HG03175 (cell line): ENCODE results near the gene PCSK5.
A peak's percentile ranks its signal among the peaks of the same experiment; 100 is the strongest.
"Not testable (repeated sequence)": the region's sequence is repeated elsewhere in the genome, so short reads cannot be mapped to it uniquely, and the experiment has no call there.

Experiments used
- ATAC-seq: cut with Tn5 transposase; IDR thresholded peaks from one replicate; pipeline ENCODE4 v1.9.1; 2021; ENCODE audit warnings: mild to moderate bottlenecking, moderate library complexity; ENCODE audit not compliant: unreplicated experiment

The PCSK5 gene

GRCh38 chr9:75890472-75891276, at the start of gene PCSK5:
Gene PCSK5, plus strand, starts transcription at chr9:75890673. Its CDS starts 509 bp downstream, at chr9:75891182.
- ATAC-seq: peak; percentile 86

- no peak for ATAC-seq
Measured at GRCh38 chr9:75844321-75844720, 46.2 kb upstream of the PCSK5 start.

GRCh38 chr9:75845806-75846205, 44.7 kb upstream of the PCSK5 start:
- no peak for ATAC-seq

DNA sequence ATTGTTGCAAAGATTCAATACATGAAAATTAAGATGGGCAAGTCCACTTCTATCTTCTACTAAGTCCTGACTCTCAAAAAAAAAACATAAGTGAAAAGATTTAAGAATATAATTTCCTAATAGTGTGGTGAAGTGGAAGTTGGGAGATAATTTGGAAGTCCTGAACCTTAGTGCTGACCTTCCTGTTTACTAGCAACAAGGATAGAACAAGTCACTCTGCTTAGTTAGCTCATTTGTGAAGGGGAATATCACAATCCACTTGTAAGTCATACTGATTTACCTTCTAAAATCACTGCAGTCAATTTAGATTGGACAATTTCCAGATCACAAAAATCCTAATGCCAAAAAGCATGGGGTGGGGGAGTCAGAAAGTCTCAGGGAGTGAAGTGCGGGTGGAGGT, 43.4 kb upstream of the PCSK5 start:
- ATAC-seq: no peak

DNA sequence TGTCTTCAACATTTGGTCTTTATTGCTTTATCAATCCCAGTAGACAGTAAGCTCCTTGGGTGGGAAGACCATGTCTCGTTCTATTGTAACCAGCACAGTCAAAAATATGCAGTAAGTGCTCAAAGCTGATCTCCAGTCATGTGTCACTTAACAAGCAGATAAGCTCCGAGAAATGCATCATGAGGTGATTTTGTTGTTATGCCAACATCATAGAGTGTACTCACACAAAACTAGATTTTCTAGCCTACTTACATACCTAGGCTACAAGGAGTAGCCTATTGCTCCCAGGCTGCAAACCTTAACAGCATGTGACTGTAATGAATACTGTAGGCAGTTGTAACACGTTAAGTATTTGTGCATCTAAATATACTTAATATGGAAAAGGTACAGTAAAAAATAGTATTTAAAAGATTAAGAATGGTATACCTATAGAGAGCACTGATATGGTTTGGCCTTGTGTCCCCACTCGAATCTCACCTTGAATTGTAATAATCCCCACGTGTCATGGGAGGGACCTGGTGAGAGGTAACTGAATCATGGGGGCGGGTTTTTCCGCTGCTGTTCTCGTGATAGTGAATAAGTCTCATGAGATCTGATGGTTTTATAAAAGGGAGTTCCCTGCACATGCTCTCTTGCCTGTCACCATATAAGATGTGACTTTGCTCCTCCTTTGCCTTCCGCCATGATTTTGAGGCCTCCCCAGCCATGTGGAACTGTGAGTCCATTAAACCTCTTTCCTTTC, 39.8 kb upstream of the PCSK5 start:
- no peak for ATAC-seq

- no peak for ATAC-seq
Measured at GRCh38 chr9:75851917-75852316, 38.6 kb upstream of the PCSK5 start.

DNA sequence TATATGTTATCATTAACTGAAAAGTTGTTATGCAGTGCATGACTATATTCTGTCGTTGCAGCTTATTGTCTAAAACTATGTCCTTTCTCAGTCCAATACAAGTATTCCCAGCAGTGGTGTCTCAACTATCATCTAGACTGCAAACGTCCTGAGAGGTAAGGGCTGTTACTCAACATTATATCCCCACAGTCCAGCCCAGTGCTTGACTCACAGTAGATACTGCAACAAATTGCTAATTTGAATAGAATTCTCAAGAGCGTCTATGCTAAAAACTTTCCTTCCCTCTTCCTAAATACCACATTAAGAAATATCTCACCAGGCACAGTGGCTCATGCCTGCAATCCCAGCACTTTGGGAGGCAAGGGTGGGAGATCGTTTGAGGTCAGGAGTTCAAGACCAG, 37.7 kb upstream of the PCSK5 start:
- no peak for ATAC-seq

DNA sequence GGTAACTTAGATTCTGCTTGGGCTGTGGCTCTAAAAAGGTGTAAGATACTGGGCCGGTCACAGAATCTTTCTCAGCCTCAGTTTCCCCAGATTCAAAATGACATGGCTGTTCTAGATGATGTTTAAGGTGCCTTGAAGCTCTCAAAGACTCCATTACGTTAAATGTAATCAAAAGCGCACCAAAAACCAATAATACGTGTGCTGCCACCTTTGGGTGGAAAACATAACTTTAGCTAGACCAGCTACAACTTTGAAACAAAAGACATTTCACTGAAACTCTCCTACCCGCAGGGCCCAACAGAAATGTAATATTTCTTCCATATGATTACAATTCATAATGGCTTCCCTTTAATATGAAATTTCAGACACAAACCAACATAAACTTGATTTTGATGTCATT, 35.0 kb upstream of the PCSK5 start:
- no peak for ATAC-seq

GRCh38 chr9:75858497-75859092, 31.9 kb upstream of the PCSK5 start:
- ATAC-seq: no peak

DNA sequence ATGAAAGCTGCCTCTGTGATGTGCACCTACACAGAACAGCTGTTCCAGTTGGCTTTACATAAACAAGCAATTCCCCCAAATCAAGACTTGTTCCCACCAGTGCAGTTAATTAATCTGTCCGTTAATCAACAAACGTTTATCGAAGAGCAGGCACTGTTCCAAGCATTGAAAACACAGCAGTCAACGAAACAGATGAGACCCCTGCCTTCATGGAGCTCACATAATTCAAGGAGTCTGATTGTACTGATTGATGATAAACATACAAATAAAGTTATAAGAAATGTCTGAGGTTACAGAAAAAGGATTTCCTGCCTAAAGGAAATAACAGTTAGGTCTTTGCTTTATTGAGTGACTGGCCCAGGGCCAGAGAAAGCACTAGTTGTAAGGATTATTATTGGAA, 26.2 kb upstream of the PCSK5 start:
- no peak for ATAC-seq

- peak; percentile 70 for ATAC-seq
Measured at GRCh38 chr9:75866273-75866871, 24.1 kb upstream of the PCSK5 start.

GRCh38 chr9:75868526-75868925, 21.9 kb upstream of the PCSK5 start:
- not testable (repeated sequence) for ATAC-seq

GRCh38 chr9:75869236-75869635, 21.2 kb upstream of the PCSK5 start:
- no peak for ATAC-seq

- ATAC-seq: no peak
Measured at GRCh38 chr9:75870450-75870849, 20.0 kb upstream of the PCSK5 start.

- no peak for ATAC-seq
Measured at GRCh38 chr9:75871624-75872023, 18.8 kb upstream of the PCSK5 start.

- no peak for ATAC-seq
Measured at GRCh38 chr9:75873712-75874111, 16.8 kb upstream of the PCSK5 start.

DNA sequence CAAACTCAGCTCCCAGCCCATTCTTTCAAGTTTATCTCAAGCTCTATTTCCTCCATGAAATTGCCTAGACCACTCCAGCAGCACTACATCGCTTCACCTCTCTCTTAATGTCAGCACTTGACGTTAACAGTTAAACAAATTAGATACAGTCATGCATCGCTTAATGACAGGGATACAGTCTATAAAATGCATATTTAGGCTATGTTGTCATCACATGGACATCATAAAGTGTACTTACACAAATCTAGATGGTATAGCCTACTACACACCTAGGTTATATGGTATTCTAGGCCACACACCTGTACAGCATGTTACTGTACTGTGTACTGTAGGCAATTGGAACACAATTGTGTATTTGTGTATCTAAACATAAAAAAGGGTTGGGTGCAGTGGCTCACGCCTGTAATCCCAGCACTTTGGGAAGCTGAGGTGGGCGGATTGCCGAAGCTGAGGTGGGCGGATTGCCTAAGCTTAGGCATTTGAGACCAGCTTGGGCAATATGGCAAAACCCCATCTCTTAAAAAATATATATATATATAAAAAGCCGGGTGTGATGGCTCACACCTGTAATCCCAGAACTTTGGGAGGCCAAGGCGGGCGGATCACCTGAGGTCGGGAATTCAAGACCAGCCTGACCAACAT, 13.4 kb upstream of the PCSK5 start:
- ATAC-seq: no peak

DNA sequence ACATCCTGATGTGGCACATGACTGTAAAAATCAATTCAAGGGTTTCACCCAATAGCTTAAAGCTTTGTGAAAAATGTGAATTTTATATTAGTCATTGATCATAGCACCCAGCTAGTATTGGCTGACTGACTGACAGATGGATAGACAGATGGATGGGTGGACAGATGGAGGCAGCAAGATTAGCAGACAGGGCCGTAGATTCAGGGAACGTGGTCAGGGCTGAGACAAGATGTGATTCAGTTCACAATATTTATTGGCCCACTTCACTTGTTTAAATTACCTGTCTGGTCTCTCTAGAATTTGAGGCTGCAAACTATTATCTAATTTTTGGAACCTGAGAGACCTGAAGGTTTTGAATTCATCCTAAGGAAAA, 12.0 kb upstream of the PCSK5 start:
- ATAC-seq: no peak

- no peak for ATAC-seq
Measured at GRCh38 chr9:75880618-75881017, 9.9 kb upstream of the PCSK5 start.

DNA sequence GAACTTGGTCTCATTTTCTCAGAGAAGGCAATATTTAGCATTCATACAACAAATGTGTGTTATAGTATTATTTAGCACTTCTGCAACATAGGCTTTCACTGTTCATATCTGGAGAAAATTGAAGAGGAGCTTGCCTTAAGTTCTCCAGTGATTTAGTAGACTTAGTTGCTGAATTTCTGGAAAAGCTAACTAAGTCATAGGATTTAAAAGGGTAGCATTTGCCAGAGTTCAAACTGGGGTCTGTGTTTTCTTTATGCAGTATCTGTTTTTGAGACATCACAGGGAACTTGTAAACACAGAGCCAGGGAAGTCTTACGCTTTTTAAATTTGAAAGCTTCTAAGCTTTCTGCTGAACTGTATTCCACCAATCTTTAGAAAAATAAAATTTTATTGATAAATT, 8.7 kb upstream of the PCSK5 start:
- ATAC-seq: no peak

DNA sequence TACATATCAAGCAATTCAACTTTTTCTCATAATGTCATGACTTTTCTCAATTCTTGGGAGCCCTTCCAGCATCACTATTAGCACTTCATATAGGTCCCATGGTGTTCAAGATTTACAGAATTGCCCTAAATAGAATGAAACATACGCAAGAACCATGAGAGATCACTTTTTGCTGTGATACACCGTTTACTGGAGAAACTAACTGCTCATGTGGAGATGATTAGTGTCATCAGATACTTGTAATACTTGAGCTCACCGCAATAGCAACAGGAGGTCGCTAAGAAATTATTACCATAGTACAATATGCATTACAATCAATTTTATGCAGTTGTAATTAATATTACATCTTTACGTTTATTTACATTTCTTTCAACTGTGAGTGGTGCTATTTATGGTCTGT, 4.8 kb upstream of the PCSK5 start:
- ATAC-seq: no peak
